ENCODE measurements around the gene OR7G1.

The OR7G1 gene, protein sequence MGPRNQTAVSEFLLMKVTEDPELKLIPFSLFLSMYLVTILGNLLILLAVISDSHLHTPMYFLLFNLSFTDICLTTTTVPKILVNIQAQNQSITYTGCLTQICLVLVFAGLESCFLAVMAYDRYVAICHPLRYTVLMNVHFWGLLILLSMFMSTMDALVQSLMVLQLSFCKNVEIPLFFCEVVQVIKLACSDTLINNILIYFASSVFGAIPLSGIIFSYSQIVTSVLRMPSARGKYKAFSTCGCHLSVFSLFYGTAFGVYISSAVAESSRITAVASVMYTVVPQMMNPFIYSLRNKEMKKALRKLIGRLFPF

DNA sequence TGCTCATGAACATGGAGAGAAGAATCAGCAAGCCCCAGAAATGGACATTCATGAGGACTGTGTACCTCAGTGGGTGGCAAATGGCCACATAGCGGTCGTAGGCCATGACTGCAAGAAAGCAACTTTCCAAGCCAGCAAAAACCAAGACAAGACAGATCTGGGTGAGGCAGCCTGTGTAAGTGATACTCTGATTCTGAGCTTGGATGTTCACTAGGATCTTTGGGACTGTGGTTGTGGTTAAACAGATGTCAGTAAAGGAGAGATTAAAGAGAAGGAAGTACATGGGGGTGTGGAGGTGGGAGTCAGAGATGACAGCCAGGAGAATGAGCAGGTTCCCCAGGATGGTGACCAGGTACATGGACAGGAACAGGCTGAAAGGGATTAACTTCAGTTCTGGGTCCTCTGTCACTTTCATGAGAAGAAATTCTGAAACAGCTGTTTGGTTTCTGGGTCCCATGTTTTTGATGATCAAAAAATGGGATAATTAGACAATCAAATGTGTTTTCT lies at the start of gene OR7G1:
TSS of gene OR7G1 (minus strand) at position 457 of the 507 bp plus-strand sequence. CDS start at position 457, 0 bp downstream.
- intact Hi-C loops (cut with DNase I): no loop called here
- no peak for DNase-seq

DNA sequence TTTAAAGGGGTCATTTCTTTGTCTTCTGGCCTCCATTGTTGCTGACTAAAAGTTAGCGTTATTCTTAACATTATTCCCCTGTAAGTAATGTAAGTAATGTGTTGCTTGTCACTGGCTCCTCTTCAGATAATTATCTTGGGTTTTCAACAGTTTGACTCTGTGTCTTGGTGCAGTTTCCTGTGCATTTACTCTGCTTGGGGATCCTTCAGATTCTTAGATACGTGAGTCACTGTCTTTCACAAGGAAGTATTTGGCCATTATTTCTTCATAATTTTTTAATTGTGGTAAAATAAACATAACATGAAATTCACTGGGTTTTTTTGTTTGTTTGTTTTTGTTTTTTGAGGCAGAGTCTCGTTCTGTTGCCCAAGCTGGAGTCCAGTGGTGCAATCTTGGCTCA lies 49.7 kb upstream of the OR7G1 start:
- DNase-seq: no peak
- intact Hi-C loops (cut with DNase I): no loop called here

DNA sequence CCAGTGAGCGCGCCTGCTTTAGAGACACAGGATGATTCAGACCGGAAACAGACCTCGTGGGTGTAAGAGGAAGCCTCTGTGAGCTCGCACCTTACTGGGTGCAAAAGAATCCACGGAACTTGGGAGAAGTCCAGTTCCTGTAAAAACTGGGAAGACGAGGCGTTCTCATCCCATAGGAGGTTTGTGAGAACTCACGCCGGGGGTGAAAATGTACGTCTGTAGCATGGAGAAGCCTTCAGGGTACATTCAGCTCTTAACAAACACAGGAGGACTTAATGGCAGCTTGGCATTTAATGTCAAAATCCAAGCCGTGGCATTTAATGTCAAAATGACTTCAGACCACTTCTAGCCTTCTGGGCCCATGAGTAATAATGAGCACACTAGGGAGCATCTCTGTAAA lies 45.9 kb upstream of the OR7G1 start:
- intact Hi-C loops (cut with DNase I): no loop called here
- DNase-seq: no peak

DNA sequence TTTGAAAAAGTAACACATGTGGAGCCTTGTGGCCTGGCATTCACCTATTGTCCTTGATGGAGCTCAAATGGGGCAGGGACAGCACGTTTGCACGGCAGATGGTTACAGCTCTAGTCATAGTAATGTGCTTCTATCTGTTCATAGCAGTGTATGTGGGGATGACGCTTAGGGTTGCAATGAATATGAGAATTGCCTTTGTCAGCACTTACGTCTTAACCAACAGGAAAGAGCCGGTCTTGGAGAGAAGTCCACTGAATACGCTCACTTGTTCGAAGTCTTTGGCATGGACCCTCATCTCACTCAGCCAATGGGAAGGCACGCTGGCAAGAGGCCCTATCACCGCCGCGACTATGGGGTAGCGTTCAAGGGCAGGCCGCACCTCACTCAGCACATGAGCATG lies 44.3 kb upstream of the OR7G1 start:
- intact Hi-C loops (cut with DNase I): no loop called here
- no peak for DNase-seq

DNA sequence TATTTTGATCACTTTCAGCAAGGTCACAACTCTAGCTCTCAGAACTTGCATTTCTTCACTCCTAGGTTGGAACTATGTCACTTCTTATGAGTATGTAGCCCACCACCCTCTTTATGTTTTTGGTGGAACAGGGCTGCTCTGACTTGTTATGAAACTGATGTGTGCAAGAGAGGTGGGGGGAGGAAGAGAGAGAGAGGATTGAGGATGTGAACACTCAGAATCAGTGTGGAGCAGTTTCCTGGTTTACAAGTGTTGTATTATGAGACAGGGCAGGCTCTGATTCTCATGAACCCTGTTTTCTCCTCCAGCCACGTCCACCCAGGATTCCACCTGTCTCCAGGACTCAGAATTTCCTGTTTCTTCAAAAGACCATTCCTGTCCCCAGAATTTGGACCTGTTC lies 40.7 kb upstream of the OR7G1 start:
- DNase-seq: no peak
- intact Hi-C loops (cut with DNase I): no loop called here

DNA sequence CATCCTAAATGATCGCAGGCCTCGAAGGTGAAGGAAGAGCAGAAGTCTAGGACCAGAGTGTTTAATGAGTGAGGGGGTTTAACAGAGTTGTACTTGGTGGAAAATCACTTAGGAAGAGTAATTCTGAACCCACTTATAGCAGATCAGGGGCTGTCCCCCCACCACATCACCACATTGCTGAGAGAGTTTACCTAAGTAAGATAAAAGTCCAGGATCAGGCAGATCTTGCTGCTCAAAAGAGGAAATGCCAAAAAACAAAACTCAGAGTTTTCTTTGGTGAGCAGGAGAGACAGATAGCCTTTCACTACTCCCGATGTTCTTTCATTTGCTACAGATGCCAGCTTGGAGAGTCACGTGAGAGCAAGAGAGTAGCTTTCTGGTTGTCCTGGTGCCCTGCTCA lies 40.0 kb upstream of the OR7G1 start:
- DNase-seq: no peak
- intact Hi-C loops (cut with DNase I): no loop called here

DNA sequence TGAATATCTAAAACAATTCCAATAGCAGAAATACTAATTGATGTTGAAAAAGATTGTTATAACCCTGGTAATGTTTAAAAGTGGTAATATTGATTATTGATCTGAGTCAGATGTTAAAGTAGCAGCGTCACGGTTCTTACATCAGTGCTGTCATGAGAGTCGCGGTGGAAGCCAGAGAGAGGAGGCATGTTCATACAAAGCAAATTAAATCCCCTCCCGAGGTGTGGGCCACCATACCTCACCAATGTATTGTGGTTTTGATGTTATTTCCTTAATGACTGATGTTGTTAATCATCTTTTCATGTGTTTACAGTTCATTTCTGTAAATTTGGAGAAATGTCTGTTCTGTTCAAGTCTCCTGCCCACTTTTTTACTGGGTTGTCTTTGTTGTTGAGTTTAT lies 35.8 kb upstream of the OR7G1 start:
- intact Hi-C loops (cut with DNase I): no loop called here
- DNase-seq: no peak

DNA sequence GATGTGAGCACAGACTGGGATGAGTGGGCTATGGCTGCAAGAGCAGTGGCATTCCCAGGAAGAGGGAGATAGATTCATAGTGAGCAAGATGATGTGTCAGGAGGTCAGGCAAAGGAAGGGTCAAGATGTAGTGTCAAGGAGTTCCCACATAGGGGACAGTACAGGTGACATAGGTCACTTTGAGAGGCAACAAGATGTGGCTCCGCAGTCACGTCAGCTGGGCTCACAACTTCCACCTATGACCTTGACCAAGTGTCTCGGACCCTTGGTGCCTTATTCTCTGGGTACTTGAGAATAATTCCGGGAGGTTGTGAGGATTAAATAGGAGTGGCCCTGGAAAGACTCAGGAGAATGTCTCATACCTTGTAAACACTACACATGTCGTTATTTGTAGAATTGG lies 35.1 kb upstream of the OR7G1 start:
- intact Hi-C loops (cut with DNase I): no loop called here
- no peak for DNase-seq

DNA sequence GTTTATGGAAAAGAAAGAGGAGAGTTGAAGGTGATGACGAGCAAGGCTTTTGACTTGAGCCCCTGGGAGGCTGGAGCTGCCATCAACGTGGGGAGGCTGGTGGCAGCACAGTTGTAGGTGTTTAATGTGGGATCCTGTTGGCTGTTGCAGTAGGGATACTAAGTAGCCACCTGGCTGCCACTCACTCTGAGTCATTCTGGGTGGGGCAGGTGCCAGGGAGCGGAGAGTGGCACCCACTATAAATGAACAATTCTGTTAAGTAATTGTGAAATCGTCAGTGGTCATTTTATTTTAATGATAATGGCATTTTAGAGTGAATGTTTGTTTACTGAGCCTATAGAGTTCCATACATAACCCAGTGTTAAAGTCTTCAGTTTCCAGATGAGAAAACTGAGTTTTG lies 34.4 kb upstream of the OR7G1 start:
- DNase-seq: no peak

DNA sequence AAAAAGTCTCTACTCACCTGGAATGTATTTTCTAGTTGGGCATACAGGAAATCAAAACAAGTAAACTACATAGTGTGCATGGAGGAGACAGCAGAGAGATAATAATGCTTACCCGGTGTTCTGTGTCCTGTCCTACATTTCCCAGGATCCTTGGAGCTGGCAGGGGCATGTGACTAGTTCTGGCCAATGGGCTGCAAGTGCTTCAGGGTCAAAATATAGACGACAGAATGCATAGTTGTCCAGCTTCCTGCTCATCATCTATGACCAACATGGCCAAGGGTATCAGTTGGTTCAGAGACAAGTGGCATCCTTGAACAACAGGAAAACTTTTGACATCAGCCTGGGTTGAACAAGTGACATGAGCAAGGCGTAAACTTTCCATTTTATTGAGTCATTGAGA lies 33.1 kb upstream of the OR7G1 start:
- intact Hi-C loops (cut with DNase I): no loop called here
- DNase-seq: no peak

More for the DNA sequence above, 34.4 kb upstream of the OR7G1 start:
- intact Hi-C loops (cut with DNase I): no loop called here

DNA sequence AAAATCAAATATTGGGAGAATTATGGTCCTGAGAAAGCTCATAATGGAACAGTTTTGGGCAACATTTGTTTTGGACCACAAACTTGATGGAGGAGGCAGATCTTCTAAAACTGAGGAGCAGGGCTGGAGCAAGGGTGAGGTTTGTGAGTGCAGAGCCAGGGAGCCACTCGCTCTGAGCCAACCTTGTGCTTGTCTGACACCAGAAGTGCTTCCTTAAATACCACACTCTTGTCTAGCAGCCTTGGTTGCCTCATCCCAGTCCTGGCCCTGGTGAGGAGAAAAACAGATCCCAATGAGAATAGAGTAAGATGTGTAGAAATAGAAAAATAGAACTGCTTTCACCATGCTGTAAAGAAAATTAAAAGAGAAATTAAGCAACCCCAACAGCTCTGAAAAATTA lies 31.3 kb upstream of the OR7G1 start:
- DNase-seq: no peak
- intact Hi-C loops (cut with DNase I): no loop called here

DNA sequence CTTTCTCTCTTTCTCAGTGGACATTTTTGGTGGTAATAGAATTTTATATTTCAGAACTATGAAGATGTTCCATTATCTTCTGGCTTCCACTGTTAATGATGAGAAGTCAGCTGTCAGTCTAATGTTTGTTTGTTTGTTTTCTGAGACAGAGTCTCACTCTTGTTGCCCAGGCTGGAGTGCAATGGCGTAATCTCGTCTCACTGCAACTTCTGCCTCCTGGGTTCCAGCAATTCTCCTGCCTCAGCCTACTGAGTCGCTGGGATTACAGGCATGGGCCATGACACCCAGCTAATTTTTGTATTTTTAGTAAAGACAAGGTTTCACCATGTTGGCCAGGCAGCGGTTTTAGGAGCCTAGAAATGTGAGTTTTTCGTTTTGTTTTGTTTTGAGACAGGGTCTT lies 29.4 kb upstream of the OR7G1 start:
- DNase-seq: no peak
- intact Hi-C loops (cut with DNase I): no loop called here

DNA sequence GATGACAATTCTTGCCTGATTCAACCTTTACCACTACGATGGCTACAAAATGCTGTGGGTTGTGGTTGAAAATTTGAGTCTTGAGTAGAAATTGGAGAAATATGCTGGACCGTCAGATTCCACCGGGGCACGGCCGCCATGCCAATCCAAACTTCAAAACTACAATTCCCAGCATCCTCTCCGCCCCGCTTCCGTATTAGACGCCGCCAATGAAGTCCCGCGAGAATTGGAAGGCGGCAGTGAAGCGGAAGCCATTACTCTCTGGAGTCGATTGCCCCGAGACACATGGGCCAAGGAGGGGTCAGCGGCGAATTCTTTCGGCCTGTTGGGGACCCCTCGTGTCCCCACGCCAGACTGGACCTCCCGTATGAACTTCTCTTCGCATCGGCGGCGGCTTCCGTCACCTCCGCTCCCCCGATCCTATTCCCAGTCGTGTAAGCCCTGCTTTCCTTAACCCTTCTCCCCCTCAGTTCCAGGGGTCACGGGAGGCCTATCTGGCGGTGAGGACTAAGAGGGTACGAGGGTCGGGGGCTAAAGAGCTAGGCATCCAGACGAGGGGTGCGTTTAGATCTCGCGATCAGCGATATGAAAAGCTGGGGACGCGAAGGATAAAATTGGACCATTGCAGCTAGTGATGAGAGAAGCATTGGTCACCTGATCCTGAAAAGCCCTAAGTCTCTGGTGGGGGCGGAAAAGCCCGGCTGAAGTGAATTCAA lies 24.8 kb upstream of the OR7G1 start, which contains the start of gene ZNF317:
TSS of gene ZNF317 (plus strand) at position 239 of the 716 bp plus-strand sequence. CDS start 15,620 bp downstream, outside the sequence.
- DNase-seq: peak; percentile 82 to 98 (median 89)
- intact Hi-C loops (cut with DNase I): no loop called here

DNA sequence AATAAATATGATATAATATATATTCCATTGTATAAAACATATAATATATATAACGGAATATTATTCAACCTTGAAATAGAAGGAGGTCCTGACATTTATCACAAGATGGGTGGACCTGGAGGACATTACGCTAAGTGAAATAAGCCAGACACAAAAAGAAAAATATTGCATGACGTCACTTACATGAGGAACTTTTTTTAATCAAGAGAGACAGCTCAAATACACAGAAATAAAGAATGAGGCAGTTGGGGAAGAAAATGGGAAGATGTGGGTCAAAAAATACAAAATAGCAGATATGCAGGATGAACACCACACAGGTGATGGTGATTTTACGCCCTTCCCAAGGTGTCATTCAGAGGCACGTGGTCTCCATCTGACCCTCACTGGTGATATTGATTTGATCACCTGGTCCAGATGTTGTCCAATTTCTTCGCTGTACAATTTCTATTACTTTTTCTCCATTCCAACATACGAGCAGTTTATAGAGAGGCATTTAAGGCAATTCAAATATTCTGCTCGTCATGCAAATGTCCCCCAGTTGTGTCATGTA lies 24.1 kb upstream of the OR7G1 start:
- intact Hi-C loops (cut with DNase I): loop anchor here (10.0 kb wide), 1 partner anchor 655 kb away; no protein-coding TSS in a partner anchor
- DNase-seq: no peak

DNA sequence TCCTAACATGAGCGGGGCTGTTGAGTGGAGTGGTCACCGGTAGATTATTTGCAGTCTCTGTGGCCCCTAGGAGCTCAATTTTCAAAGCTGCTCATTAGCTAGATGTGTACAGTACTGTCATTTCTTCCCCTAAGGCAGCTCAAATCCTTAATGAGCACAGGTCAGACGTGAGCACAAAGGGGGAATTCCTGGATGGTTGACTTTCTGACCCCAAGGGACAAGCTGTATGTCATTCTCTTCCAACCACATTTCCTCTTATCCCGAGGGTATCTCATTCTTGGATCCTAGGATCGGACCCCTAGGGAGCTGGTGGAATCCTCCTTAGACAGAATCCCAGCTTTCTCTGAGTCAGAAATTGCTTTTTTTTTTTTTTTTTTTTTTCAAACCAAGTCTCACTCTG lies 16.9 kb upstream of the OR7G1 start:
- intact Hi-C loops (cut with DNase I): loop anchor here (10.0 kb wide), 1 partner anchor 662 kb away; no protein-coding TSS in a partner anchor
- DNase-seq: no peak

DNA sequence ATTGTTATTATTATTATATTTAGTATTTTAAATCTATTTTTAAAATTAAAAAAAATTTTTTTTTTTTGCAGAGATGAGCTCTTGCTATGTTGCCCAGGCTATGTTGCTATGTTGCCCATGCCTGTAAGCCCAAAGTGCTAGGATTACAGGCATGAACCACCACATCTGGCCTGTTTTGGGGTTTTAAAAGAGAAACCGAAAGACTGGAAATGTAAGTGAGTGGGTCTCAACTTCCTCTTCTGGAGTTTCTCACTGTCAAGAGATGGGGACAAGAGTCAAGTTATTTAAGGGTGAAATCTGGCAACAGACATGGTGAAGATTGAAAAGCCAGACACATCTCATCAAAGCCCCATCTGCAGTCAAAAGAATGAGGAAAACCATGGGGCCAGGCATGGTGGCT lies 15.4 kb upstream of the OR7G1 start:
- no peak for DNase-seq

DNA sequence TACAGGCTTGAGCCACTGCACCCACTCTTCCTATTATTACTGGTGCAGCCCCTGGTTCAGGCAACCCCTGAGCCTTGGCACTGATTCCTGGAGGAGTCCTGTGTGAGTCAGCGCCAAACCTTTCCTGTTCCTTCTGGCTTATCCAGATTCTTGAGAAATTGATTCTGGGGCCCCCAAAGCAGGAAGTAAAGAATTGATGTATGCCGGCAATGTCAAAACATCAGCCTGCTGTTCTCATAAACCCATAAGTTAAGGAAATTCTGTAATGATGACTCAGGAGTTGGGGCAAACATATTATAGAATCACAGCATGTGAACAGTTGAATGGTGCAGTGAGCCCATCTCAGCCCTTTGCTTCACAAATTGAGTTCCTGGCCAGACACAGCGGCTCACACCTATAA lies 12.6 kb upstream of the OR7G1 start:
- intact Hi-C loops (cut with DNase I): no loop called here
- no peak for DNase-seq

More for the DNA sequence above, 15.4 kb upstream of the OR7G1 start:
- intact Hi-C loops (cut with DNase I): loop anchor here (10.0 kb wide), 1 partner anchor 664 kb away; no protein-coding TSS in a partner anchor

DNA sequence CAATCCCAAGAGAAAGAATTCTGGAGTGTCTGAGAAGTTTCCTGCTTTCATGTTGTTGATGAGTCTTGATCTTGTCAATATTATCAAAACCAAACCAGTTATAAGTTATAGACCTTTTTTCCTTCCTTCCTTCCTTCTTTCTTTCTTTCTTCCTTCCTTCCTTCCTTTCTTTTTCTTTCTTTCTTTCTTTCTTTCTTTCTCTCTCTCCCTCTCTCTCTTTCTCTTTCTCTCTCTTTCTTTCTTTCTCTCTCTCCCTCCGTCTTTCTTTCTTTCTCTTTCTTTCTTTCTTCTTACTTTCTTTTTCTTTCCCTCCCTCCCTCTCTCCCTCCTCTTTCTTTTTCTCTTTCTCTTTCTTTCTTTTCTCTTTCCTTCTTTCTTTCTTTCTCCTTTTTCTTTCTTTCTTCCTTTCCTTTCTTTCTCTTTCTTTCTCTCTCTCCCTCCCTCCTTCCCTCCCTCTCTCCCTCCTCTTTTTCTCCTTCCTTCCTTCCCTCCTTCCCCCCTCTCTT lies 11.4 kb upstream of the OR7G1 start, which contains the start of gene OR7G3:
TSS of gene OR7G3 (minus strand) at position 51 of the 506 bp plus-strand sequence. CDS start at position 51, 0 bp downstream.
- DNase-seq: no peak
- intact Hi-C loops (cut with DNase I): no loop called here

DNA sequence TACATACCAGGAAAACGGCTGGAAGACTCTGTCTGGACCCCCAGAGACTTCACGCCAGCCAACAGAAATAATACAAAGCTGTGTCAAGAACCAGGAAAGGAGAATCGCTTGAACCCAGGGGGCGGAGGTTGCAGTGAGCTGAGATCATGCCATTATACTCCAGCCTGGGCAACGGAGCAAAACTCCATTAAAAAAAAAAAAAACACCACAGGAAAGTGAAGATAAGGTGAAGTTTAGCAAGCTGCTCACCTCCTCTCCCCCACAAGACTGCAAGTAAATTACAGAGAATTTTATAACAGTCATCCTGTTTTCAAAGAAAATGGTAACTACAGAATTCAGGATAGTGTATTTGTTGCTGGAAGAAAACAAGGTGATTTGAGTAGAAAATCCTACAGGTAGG lies 984 bp upstream of the OR7G1 start:
- no peak for DNase-seq
- intact Hi-C loops (cut with DNase I): no loop called here

DNA sequence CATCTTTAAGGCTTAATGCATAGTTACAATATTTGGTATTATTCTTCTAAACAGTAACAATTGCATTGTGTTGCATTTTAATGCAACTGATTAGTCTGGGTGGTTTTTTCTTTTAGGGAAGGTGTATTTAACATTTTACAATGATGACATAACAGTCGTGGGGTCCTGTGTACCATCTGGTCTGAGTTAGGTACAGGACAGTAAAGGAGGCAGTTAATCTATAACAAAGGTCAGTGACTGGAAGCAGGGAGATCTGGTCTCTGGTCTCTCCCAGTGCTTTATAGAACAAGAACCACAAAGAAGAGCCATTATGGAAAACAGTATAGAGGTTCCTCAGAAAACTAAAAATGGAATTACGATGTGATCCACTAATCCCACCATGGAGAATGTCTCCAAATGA lies 5.6 kb downstream of the OR7G1 start:
- no peak for DNase-seq
- intact Hi-C loops (cut with DNase I): no loop called here

DNA sequence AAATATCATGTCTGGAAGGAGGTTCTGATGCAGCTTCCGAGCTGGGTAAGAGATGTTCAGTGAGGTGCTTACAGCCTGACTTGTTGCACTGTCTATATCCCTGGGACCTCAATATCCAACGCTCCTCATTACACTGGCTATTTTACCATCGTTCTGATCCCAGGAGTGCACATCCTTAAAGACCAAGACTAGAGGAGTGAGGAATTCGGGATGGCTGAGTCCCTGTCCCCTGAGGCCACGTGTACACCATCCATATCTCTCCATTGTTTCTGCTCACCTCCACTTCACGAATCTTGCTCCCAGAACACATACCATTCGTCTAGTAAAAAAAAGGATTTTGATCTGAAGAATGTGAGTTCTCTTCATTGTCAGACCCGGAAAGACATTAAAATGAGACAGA lies 8.2 kb downstream of the OR7G1 start, which contains the start of gene OR7G2:
TSS of gene OR7G2 (minus strand) at position 101 of the 400 bp plus-strand sequence. CDS start 4,232 bp downstream, outside the sequence.
- no peak for DNase-seq
- intact Hi-C loops (cut with DNase I): no loop called here
